ENCODE measurements around the gene AUH. TPM values are rescaled to one million over a fixed set of nuclear protein-coding genes. Genes with fewer than 3 reads are reported as not detected.

The AUH gene
- total and polyA plus RNA-seq, 10 of the 15 experiments (the other 5 are each of a cell fraction or from before 2014, with no cell fraction given), result 1.7 to 7.3 (median 4.6) TPM

DNA sequence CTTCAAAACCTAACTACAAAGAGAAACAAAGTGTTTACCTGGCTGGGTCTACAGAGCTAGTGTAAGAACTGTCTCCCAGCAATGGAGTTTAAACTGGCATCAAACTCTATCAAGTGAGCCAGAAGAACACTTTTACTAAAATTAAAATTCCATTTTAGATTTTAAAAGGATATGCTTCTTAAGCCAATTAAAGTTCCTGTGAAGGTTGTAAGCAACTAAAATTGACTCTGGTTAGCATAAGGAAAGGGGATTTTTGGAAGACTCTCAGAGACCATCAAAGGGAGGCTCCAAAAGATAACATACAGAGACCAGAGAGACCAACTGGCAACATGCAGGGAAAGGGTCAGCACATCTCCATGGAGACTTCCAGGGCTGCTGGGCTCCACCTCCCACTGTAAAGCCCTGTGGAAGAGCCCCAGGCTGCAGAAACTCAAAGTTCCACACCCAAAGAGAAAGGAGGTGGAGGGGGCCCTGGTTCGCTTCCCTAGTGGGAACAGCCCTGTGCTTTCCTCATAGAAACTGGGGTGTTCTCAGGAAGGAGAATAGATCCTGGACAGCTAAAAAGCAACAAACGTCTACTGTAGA, 91.7 kb downstream of the AUH start (continued):
- TF ChIP-seq ZBTB4 (CRISPR knock-in tag; IDR thresholded peaks at IDR 0.05), result no peak
- TF ChIP-seq USF2 (IDR thresholded peaks at IDR 0.05; ENCODE audit: borderline replicate concordance, low read depth, low read length), result no peak

- no peaks in the 10 kb centered on the region for H3K27me3 ChIP-seq (replicated peaks in 1 of 2; ENCODE audit: control insufficient read depth in 2 of 2, insufficient read depth in 2 of 2, low read length in 1 of 2)
- ATAC-seq (no peak), FAIRE-seq (no peak), DNase-seq (ENCODE audit: low read depth, low spot score) (no peak)
- ChIA-PET CTCF (no interaction called here), SMC1A (ENCODE audit: uncharacterized antibody, unreplicated experiment) (no interaction called here), POLR2A (no interaction called here), RAD21 (ENCODE audit: unreplicated experiment) (no interaction called here)
- H3K4me3 ChIP-seq, result no peak overlapping the region
- BruUV-seq (replicated peaks), result no TSS peak
- no peak overlapping the region for H2AFZ ChIP-seq (ENCODE audit: control insufficient read depth, low read depth, low read length)
- no peak overlapping the region for H3K27ac ChIP-seq (ENCODE audit: control insufficient read depth, insufficient read depth)
- no peaks in the 10 kb centered on the region for H3K36me3 ChIP-seq (ENCODE audit: control insufficient read depth in 2 of 2, insufficient read depth in 2 of 2, low read length in 1 of 2)
- intact Hi-C loops (cut with micrococcal nuclease; ENCODE audit: unreplicated experiment), result no loop called here
- in situ Hi-C loops (cut with MboI), result no loop called here
- no peaks in the 10 kb centered on the region for H3K9me3 ChIP-seq (replicated peaks; ENCODE audit: control insufficient read depth, insufficient read depth, low read length)
- TF ChIP-seq TAF1 (IDR thresholded peaks at IDR 0.05; ENCODE audit: borderline replicate concordance, low read depth, low read length) (no peak), LARP7 (IDR thresholded peaks at IDR 0.05) (no peak), SIN3A (IDR thresholded peaks at IDR 0.05; ENCODE audit: low read depth, low read length) (no peak), PAX5 (IDR thresholded peaks at IDR 0.05; ENCODE audit: borderline replicate concordance, low read depth, low read length) (no peak), USF2 (IDR thresholded peaks at IDR 0.05; ENCODE audit: borderline replicate concordance, low read depth, low read length) (no peak), KAT2A (conservative IDR thresholded peaks at IDR 0.05; ENCODE audit: control insufficient read depth, low read depth, low read length) (no peak), TCF3 (IDR thresholded peaks at IDR 0.05; ENCODE audit: borderline replicate concordance, insufficient read depth, low read depth, low read length) (no peak), CREM (IDR thresholded peaks at IDR 0.05; ENCODE audit: low read depth) (no peak), CBX3 (IDR thresholded peaks at IDR 0.05; ENCODE audit: borderline replicate concordance, low read depth) (no peak), FOS (IDR thresholded peaks at IDR 0.05; ENCODE audit: borderline replicate concordance, extremely low read depth, insufficient read length) (no peak)
- H4K20me1 ChIP-seq (ENCODE audit: control insufficient read depth, insufficient read depth), result no peaks in the 10 kb centered on the region
- no peaks in the 10 kb centered on the region for H3K79me2 ChIP-seq (ENCODE audit: control insufficient read depth, insufficient read depth, low read length)
- no peaks in the 10 kb centered on the region for H3K4me1 ChIP-seq (ENCODE audit: control insufficient read depth, insufficient read depth, low read length)
- H3K4me2 ChIP-seq (ENCODE audit: control insufficient read depth, insufficient read depth), result no peak overlapping the region
- H3K9ac ChIP-seq (ENCODE audit: control insufficient read depth, insufficient read depth, low read length), result no peak overlapping the region
Observed at GRCh38 chr9:91266448-91266847, 95.3 kb downstream of the AUH start.
